ENCODE results near the gene NXPH2.

GRCh38 chr2:138787053-138787666 is 7.0 kb upstream of the NXPH2 start:
- TF ChIP-seq CTCF (IDR thresholded peaks at IDR 0.05) (peak; percentile 18 to 63 (median 39)), POLR2A (IDR thresholded peaks at IDR 0.05) (no peak), EP300 (IDR thresholded peaks at IDR 0.05) (no peak)

Measured in ovary (tissue), 3 donors.